ENCODE results near the gene FSCN2. TPM values are rescaled to one million over a fixed set of nuclear protein-coding genes. Genes with fewer than 3 reads are reported as not detected.

The FSCN2 gene
- total RNA-seq, 1 experiment from 2014 or later = 1.6 TPM

GRCh38 chr17:81511804-81512561, 16.2 kb upstream of the FSCN2 start:
- H3K9ac ChIP-seq (ENCODE audit: extremely low read depth, insufficient read length, low read length) = peak overlapping the region; percentile 83
- H2BK5ac ChIP-seq (ENCODE audit: insufficient read length, low read length) = no peak overlapping the region
- no peak overlapping the region for H4K8ac ChIP-seq (replicated peaks; ENCODE audit: insufficient read length, low read depth, low read length)
- H3K4me2 ChIP-seq (ENCODE audit: insufficient read depth, insufficient read length, low read length) = peak overlapping the region; percentile 97
- H2BK15ac ChIP-seq (ENCODE audit: low read depth, low read length) = no peak overlapping the region
- H3K79me2 ChIP-seq (ENCODE audit: insufficient read depth, low read length) = peaks cover 25% of the 10 kb centered on the region; the same call in 1 of the 2 replicates
- no peak overlapping the region for H2BK120ac ChIP-seq (ENCODE audit: low read depth, low read length, poor library complexity, severe bottlenecking)
- WGBS (ENCODE audit: extremely low coverage, insufficient read length, low lambda C conversion rate) = no CpG with 5 or more reads among the region's 62 CpGs
- no peaks in the 10 kb centered on the region for H3K9me3 ChIP-seq (ENCODE audit: control insufficient read depth, low read depth, low read length)
- H3K27me3 Mint-ChIP-seq (ENCODE audit: low read depth) = peaks cover 8% of the 10 kb centered on the region
- H3K79me1 ChIP-seq (ENCODE audit: insufficient read depth, low read depth, low read length, poor library complexity, severe bottlenecking) = peaks cover 2% of the 10 kb centered on the region
- H3K23ac ChIP-seq (ENCODE audit: insufficient read length, low read depth, low read length) = no peak overlapping the region
- H3K27ac Mint-ChIP-seq = peak overlapping the region; percentile 56 to 98 (median 96); a peak in 5 of 7 replicates
- peak overlapping the region; percentile 97 to 100 for H3K4me3 Mint-ChIP-seq
- H3T11ph ChIP-seq (ENCODE audit: low read length) = no peak overlapping the region
- H3K9me3 Mint-ChIP-seq = peaks cover 7 to 22% of the 10 kb centered on the region in 2 experiments; a peak in 4 of 5 replicates
- no peak overlapping the region for H4K91ac ChIP-seq (ENCODE audit: insufficient read length, low read depth, low read length)
- no peak overlapping the region for H2BK12ac ChIP-seq (ENCODE audit: insufficient read length, low read depth, low read length)
- H3K27ac ChIP-seq (ENCODE audit: insufficient read length, low read depth, low read length) = no peak overlapping the region
- peaks cover 29 to 39% of the 10 kb centered on the region in 2 experiments for H3K4me1 Mint-ChIP-seq
- DNase-seq = peak; percentile 27
- no peaks in the 10 kb centered on the region for H4K20me1 ChIP-seq (ENCODE audit: control insufficient read depth, insufficient read depth, insufficient read length)
- H3K4ac ChIP-seq (ENCODE audit: low read depth, low read length) = no peak overlapping the region
- peaks cover 31% of the 10 kb centered on the region for H3K23me2 ChIP-seq (ENCODE audit: insufficient read length, low read depth, low read length, poor library complexity, severe bottlenecking)
- no peak overlapping the region for H3K56ac ChIP-seq (ENCODE audit: insufficient read length, low read depth, low read length)
- TF ChIP-seq, protein P1, sequence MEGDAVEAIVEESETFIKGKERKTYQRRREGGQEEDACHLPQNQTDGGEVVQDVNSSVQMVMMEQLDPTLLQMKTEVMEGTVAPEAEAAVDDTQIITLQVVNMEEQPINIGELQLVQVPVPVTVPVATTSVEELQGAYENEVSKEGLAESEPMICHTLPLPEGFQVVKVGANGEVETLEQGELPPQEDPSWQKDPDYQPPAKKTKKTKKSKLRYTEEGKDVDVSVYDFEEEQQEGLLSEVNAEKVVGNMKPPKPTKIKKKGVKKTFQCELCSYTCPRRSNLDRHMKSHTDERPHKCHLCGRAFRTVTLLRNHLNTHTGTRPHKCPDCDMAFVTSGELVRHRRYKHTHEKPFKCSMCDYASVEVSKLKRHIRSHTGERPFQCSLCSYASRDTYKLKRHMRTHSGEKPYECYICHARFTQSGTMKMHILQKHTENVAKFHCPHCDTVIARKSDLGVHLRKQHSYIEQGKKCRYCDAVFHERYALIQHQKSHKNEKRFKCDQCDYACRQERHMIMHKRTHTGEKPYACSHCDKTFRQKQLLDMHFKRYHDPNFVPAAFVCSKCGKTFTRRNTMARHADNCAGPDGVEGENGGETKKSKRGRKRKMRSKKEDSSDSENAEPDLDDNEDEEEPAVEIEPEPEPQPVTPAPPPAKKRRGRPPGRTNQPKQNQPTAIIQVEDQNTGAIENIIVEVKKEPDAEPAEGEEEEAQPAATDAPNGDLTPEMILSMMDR (conservative IDR thresholded peaks at IDR 0.05) = no peak
- H4K5ac ChIP-seq (ENCODE audit: insufficient read length, low read depth, low read length) = no peak overlapping the region
- no peak overlapping the region for H2AK5ac ChIP-seq (ENCODE audit: insufficient read length, low read length)
- peaks cover 38 to 45% (median 43%) of the 10 kb centered on the region in 3 experiments for H3K36me3 Mint-ChIP-seq (ENCODE audit: insufficient read depth in 1 of 3, low read depth in 3 of 3)
- no peak overlapping the region for H2AFZ ChIP-seq (ENCODE audit: low read length)
- no peak overlapping the region for H2BK20ac ChIP-seq (ENCODE audit: low read depth, low read length, poor library complexity, severe bottlenecking)
- H3K4me1 ChIP-seq (ENCODE audit: insufficient read depth, low read length) = no peaks in the 10 kb centered on the region
- no peaks in the 10 kb centered on the region for H3K27me3 ChIP-seq (ENCODE audit: insufficient read depth, low read length)
- peak overlapping the region; percentile 94 for H3K14ac ChIP-seq (ENCODE audit: insufficient read depth, low read length)
- H3K18ac ChIP-seq (ENCODE audit: insufficient read length, low read depth, low read length) = peak overlapping the region; percentile 90
